ENCODE results near the gene ITPR2.

- TF ChIP-seq POLR2A (IDR thresholded peaks at IDR 0.05; ENCODE audit: low read depth, low read length), result no peak
- no peak for TF ChIP-seq POLR2AphosphoS5 (IDR thresholded peaks at IDR 0.05; ENCODE audit: low read depth, low read length)
- no peak for TF ChIP-seq TAF1 (IDR thresholded peaks at IDR 0.05; ENCODE audit: borderline replicate concordance, low read depth, low read length)
Measured at GRCh38 chr12:26783131-26783526, 49.9 kb downstream of the ITPR2 start.

Data from GM12892 (cell line).